ENCODE results near the gene COL6A3.

DNA sequence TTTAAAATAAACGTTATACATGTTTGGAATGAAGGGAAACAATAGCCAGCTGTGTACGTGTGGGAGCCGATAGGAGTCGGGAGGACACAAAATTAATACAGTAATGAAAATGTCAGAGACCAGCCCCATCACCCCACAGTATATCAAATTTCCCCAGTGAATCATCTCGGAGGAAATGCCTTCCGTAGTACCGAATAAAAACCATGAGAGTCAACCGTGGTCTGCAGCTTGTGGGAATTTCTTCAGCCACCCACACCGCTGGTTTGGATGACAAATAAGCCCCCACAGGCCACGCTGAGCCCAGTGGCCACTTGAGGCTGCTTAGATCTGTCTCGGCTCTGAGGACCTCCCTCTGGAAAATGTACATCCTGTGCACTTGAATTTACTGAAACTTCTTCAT lies 133.7 kb downstream of the COL6A3 start:
- no peak for TF ChIP-seq TCF7L2 (IDR thresholded peaks at IDR 0.05; ENCODE audit: low read depth, low read length)
- TF ChIP-seq GABPA (IDR thresholded peaks at IDR 0.05; ENCODE audit: low read depth, low read length): no peak
- no peak for TF ChIP-seq GABPA (CRISPR knock-in tag; IDR thresholded peaks at IDR 0.05; ENCODE audit: low read depth)

Data from HepG2 (cell line).